ENCODE results near the gene SNX13. TPM values are rescaled to one million over a fixed set of nuclear protein-coding genes. Genes with fewer than 3 reads are reported as not detected.

Gene SNX13
- total RNA-seq, 1 donor, result 59.7 TPM

DNA sequence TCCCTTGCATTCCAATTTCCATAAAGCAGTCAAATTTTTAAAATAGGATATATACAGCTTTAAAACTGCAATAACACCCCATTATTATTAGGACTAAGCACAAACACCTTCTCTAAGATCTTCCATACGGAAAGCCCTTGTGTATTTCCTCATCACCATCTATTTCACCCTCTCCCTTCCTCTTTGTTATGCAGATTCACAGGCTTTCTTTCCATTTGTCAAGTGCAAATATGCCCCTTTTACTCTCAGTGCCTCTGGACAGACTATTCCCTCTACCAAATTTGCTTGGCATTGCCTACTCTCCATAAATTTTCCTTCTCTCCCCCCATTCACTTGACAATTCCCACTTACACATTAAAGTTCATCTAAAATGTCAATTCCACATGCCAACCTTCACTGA, 61.7 kb downstream of the SNX13 start:
- TF ChIP-seq, protein P1, sequence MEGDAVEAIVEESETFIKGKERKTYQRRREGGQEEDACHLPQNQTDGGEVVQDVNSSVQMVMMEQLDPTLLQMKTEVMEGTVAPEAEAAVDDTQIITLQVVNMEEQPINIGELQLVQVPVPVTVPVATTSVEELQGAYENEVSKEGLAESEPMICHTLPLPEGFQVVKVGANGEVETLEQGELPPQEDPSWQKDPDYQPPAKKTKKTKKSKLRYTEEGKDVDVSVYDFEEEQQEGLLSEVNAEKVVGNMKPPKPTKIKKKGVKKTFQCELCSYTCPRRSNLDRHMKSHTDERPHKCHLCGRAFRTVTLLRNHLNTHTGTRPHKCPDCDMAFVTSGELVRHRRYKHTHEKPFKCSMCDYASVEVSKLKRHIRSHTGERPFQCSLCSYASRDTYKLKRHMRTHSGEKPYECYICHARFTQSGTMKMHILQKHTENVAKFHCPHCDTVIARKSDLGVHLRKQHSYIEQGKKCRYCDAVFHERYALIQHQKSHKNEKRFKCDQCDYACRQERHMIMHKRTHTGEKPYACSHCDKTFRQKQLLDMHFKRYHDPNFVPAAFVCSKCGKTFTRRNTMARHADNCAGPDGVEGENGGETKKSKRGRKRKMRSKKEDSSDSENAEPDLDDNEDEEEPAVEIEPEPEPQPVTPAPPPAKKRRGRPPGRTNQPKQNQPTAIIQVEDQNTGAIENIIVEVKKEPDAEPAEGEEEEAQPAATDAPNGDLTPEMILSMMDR (IDR thresholded peaks at IDR 0.05; ENCODE audit: extremely low read depth, low read depth, low read length), result no peak

DNA sequence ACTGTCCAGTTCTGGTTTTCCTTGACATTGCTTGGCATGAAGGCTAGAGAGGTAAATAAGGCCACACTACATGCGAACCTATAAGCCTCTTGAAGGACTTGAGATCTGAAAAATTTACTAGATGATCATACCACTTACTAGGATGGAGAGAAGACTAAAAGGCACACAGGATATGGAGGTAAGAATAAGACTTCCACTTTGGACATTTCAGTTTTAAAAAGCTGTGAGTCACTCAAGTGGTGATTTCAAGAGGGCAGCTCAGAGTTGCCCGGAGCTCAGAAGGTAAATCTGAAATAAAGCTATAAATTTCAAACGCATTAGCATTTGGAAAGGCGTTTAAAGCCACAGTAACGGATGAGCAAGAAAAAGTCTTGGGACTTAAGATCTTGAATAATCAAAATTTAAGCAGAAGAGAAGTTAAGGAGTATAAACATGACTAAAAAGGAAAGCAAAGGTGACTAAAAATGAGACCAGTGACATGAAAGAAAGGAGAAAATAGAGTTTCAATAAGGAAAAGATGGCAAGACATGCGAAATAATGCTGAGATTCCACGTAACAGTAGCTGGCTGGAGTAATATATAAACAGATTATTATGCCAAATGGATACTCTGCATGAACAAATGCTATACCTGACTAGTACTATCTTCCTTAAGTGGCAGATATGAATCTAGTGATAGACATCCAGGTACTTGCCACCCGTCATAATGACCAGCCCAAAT, 68.3 kb downstream of the SNX13 start:
- no peak overlapping the region for H2AFZ ChIP-seq (ENCODE audit: low read length)
- peak; percentile 6 for DNase-seq (ENCODE audit: insufficient read length, low spot score, missing footprints)
- TF ChIP-seq, protein P1 (IDR thresholded peaks at IDR 0.05; ENCODE audit: extremely low read depth, low read depth, low read length), result no peak
- H3K4me1 ChIP-seq (ENCODE audit: insufficient read depth, low read length), result no peaks in the 10 kb centered on the region
- H3K27me3 ChIP-seq (ENCODE audit: insufficient read depth, low read length), result no peaks in the 10 kb centered on the region
- H3K4me2 ChIP-seq (ENCODE audit: insufficient read depth, low read length), result no peak overlapping the region
- H3K9me3 ChIP-seq (ENCODE audit: low read depth, low read length), result no peaks in the 10 kb centered on the region
- no peak overlapping the region for H3K27ac ChIP-seq (ENCODE audit: low read depth, low read length)
- H3K36me3 ChIP-seq (ENCODE audit: insufficient read depth, low read length), result peaks cover 19% of the 10 kb centered on the region
- H3K79me2 ChIP-seq (ENCODE audit: insufficient read depth, low read length), result no peaks in the 10 kb centered on the region
- H3K4me3 ChIP-seq (ENCODE audit: insufficient read depth, low read length), result no peak overlapping the region
- no peaks in the 10 kb centered on the region for H4K20me1 ChIP-seq (ENCODE audit: insufficient read depth, low read length)

More for the DNA sequence above, 61.7 kb downstream of the SNX13 start:
- Histone ChIP-seq H3K36me3 (ENCODE audit: insufficient read depth, low read length) (peaks cover 14% of the 10 kb centered on the region), H3K4me2 (ENCODE audit: insufficient read depth, low read length) (no peak overlapping the region), H3K27ac (ENCODE audit: low read depth, low read length) (no peak overlapping the region), H4K20me1 (ENCODE audit: insufficient read depth, low read length) (no peaks in the 10 kb centered on the region), H3K9me3 (ENCODE audit: low read depth, low read length) (no peaks in the 10 kb centered on the region), H3K27me3 (ENCODE audit: insufficient read depth, low read length) (no peaks in the 10 kb centered on the region), H3K4me1 (ENCODE audit: insufficient read depth, low read length) (no peaks in the 10 kb centered on the region), H3K4me3 (ENCODE audit: insufficient read depth, low read length) (no peak overlapping the region), H2AFZ (ENCODE audit: low read length) (no peak overlapping the region), H3K79me2 (ENCODE audit: insufficient read depth, low read length) (no peaks in the 10 kb centered on the region)
- no peak for DNase-seq (ENCODE audit: insufficient read length, low spot score, missing footprints)

DNA sequence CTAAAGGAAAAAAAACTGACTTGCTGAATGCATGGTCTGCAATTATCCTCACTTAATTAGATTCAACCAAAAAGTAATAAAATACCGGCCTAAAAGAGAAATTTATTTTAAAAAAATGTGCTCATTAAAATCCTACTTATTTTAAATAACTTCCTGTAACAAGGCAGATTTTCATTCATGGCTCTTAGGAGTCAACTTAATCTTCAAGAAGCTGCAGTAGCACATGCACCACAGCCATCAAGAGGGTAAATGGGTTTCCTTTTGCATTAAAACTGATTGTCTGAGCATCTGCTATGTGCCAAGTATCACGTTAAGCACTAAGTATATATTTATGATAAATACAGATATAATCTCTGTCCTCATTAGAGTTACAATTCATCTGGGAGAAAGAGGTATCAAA, 69.9 kb downstream of the SNX13 start:
- Histone ChIP-seq H4K20me1 (ENCODE audit: insufficient read depth, low read length) (no peaks in the 10 kb centered on the region), H3K9me3 (ENCODE audit: low read depth, low read length) (no peaks in the 10 kb centered on the region), H3K4me2 (ENCODE audit: insufficient read depth, low read length) (no peak overlapping the region), H3K36me3 (ENCODE audit: insufficient read depth, low read length) (peaks cover 14% of the 10 kb centered on the region), H2AFZ (ENCODE audit: low read length) (no peak overlapping the region), H3K4me3 (ENCODE audit: insufficient read depth, low read length) (no peak overlapping the region), H3K27ac (ENCODE audit: low read depth, low read length) (no peak overlapping the region), H3K79me2 (ENCODE audit: insufficient read depth, low read length) (no peaks in the 10 kb centered on the region), H3K4me1 (ENCODE audit: insufficient read depth, low read length) (no peaks in the 10 kb centered on the region), H3K27me3 (ENCODE audit: insufficient read depth, low read length) (no peaks in the 10 kb centered on the region)
- TF ChIP-seq, protein P1 (IDR thresholded peaks at IDR 0.05; ENCODE audit: extremely low read depth, low read depth, low read length), result no peak
- no peak for DNase-seq (ENCODE audit: insufficient read length, low spot score, missing footprints)

DNA sequence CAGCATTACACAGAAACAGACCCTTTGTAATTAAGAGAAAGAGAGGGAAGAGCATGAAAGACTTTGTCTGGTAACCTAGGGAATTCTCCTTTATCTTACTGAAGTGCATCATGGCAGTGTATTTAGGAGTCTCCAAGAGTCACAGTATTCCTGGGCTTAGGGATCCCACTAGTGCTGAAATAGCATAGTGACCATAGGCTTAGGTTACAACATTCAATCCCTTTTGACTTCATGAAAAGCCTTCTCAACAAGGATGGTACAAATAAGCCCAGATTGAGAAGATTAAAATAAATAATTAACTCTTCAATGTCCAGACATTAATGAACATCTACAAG, 76.5 kb downstream of the SNX13 start:
- no peak overlapping the region for H2AFZ ChIP-seq (ENCODE audit: low read length)
- H3K4me3 ChIP-seq (ENCODE audit: insufficient read depth, low read length), result no peak overlapping the region
- H3K27ac ChIP-seq (ENCODE audit: low read depth, low read length), result no peak overlapping the region
- no peak for DNase-seq (ENCODE audit: insufficient read length, low spot score, missing footprints)
- TF ChIP-seq, protein P1 (IDR thresholded peaks at IDR 0.05; ENCODE audit: extremely low read depth, low read depth, low read length), result no peak
- H3K9me3 ChIP-seq (ENCODE audit: low read depth, low read length), result no peaks in the 10 kb centered on the region
- peaks cover 5% of the 10 kb centered on the region for H3K36me3 ChIP-seq (ENCODE audit: insufficient read depth, low read length)
- no peaks in the 10 kb centered on the region for H3K4me1 ChIP-seq (ENCODE audit: insufficient read depth, low read length)
- no peak overlapping the region for H3K4me2 ChIP-seq (ENCODE audit: insufficient read depth, low read length)
- H4K20me1 ChIP-seq (ENCODE audit: insufficient read depth, low read length), result no peaks in the 10 kb centered on the region
- H3K27me3 ChIP-seq (ENCODE audit: insufficient read depth, low read length), result no peaks in the 10 kb centered on the region
- no peaks in the 10 kb centered on the region for H3K79me2 ChIP-seq (ENCODE audit: insufficient read depth, low read length)

Data from osteoblast (primary cell).